Vagina (tissue), 2 donors: ENCODE results near the gene PIAS1.

ENCODE experiments used
- POLR2A ChIP-seq, 2 donors: fragments of 450-650 bp; IDR thresholded peaks; one replicate each; pipeline ENCODE4 v1.6.1; 2017; ENCODE audit warnings: antibody characterized with exemption in 2 of 2, mild to moderate bottlenecking in 2 of 2, moderate library complexity in 2 of 2
- TF ChIP-seq, protein P1 (sequence below), 3 experiments: fragments of 450-650 bp in 2 of 3; fragments of 200-600 bp in 1 of 3; sonication (generic) in 1 of 3; IDR thresholded peaks; one replicate each; pipeline ENCODE4 v1.5.1; 2017 to 2019; ENCODE audit warnings: antibody characterized with exemption in 3 of 3, mild to moderate bottlenecking in 2 of 3, moderate library complexity in 2 of 3

DNA sequence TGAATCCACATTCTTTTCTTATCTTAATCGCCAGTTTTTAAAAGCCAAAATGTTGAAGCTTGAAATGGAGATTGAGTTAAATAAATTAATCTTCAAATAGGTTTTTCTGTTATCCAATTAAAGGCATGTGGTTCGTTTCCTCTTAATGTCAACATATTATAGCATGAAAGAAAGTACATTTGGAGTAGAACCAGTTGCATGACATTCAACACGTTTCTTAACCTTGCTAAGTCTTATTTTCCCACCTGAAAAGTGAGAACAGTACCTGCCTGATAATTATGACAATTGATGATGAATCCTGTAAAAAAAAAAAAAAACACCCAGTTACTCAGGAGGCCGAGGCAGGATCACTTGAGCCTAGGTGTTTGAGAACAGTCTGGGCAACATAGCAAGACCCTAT, 29.3 kb downstream of the PIAS1 start:
- TF ChIP-seq, protein P1, sequence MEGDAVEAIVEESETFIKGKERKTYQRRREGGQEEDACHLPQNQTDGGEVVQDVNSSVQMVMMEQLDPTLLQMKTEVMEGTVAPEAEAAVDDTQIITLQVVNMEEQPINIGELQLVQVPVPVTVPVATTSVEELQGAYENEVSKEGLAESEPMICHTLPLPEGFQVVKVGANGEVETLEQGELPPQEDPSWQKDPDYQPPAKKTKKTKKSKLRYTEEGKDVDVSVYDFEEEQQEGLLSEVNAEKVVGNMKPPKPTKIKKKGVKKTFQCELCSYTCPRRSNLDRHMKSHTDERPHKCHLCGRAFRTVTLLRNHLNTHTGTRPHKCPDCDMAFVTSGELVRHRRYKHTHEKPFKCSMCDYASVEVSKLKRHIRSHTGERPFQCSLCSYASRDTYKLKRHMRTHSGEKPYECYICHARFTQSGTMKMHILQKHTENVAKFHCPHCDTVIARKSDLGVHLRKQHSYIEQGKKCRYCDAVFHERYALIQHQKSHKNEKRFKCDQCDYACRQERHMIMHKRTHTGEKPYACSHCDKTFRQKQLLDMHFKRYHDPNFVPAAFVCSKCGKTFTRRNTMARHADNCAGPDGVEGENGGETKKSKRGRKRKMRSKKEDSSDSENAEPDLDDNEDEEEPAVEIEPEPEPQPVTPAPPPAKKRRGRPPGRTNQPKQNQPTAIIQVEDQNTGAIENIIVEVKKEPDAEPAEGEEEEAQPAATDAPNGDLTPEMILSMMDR (IDR thresholded peaks at IDR 0.05) = no peak
- no peak for TF ChIP-seq POLR2A (IDR thresholded peaks at IDR 0.05)
